Body of pancreas (tissue), 4 donors: ENCODE data around the gene MYPOP.
A peak's percentile ranks its signal among the peaks of the same experiment; 100 is the strongest.

Experiments
- CTCF ChIP-seq, 7 experiments: fragments of 450-650 bp in 4 of 7; fragments of 200-600 bp in 3 of 7; sonication (generic) in 3 of 7; IDR thresholded peaks; one replicate each; pipeline ENCODE4 v1.5.1; 2016 to 2019; ENCODE audit warnings: antibody characterized with exemption in 7 of 7
- POLR2A ChIP-seq, 3 donors: fragments of 450-650 bp; IDR thresholded peaks; one replicate each; pipeline ENCODE4 v1.6.1; 2016; ENCODE audit warnings: antibody characterized with exemption in 3 of 3, mild to moderate bottlenecking in 2 of 3

GRCh38 chr19:45901912-45902650 lies at the start of gene MYPOP:
- TF ChIP-seq CTCF (IDR thresholded peaks at IDR 0.05): no peak
- TF ChIP-seq POLR2A (IDR thresholded peaks at IDR 0.05): peak; percentile 23 to 60 (median 46)
